ENCODE results near the gene ZBTB16.

DNA sequence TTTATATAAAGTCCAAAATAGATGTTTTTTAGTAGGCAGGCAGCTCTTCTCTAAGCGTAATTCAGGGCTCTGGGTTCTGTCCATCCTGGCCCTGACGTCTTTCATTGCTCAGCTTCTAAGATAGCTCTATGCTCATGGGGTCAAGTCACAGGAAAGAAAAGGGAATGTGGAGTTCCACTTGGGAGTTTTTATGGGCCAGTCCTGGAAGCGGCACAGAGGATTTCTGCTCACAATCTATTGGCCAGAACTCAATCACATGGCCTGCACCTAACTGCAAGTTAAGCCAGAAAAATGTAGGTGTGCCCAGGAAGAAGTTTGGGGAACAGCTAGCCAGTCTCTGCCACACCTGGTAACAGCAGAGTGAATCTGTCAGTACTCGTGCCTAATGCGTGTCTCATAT is 7.4 kb upstream of the ZBTB16 start:
- TF ChIP-seq, protein P1, sequence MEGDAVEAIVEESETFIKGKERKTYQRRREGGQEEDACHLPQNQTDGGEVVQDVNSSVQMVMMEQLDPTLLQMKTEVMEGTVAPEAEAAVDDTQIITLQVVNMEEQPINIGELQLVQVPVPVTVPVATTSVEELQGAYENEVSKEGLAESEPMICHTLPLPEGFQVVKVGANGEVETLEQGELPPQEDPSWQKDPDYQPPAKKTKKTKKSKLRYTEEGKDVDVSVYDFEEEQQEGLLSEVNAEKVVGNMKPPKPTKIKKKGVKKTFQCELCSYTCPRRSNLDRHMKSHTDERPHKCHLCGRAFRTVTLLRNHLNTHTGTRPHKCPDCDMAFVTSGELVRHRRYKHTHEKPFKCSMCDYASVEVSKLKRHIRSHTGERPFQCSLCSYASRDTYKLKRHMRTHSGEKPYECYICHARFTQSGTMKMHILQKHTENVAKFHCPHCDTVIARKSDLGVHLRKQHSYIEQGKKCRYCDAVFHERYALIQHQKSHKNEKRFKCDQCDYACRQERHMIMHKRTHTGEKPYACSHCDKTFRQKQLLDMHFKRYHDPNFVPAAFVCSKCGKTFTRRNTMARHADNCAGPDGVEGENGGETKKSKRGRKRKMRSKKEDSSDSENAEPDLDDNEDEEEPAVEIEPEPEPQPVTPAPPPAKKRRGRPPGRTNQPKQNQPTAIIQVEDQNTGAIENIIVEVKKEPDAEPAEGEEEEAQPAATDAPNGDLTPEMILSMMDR (IDR thresholded peaks at IDR 0.05; ENCODE audit: extremely low read depth in 1 of 2, insufficient read depth in 1 of 2, low read depth in 1 of 2, low read length in 2 of 2): no peak
- no peak for TF ChIP-seq POLR2AphosphoS5 (IDR thresholded peaks at IDR 0.05; ENCODE audit: insufficient read depth, low read depth, low read length)
- TF ChIP-seq POLR2A (IDR thresholded peaks at IDR 0.05; ENCODE audit: low read depth, low read length): no peak
- no peak for TF ChIP-seq EZH2 (IDR thresholded peaks at IDR 0.05; ENCODE audit: borderline replicate concordance, low read depth, low read length, severe bottlenecking)
- TF ChIP-seq, protein P2, sequence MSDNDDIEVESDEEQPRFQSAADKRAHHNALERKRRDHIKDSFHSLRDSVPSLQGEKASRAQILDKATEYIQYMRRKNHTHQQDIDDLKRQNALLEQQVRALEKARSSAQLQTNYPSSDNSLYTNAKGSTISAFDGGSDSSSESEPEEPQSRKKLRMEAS (IDR thresholded peaks at IDR 0.05; ENCODE audit: insufficient read depth, insufficient read length): no peak
- no peak for TF ChIP-seq MYC (IDR thresholded peaks at IDR 0.05; ENCODE audit: low read depth, low read length)
- no peak for TF ChIP-seq GATA2 (IDR thresholded peaks at IDR 0.05; ENCODE audit: insufficient read depth, insufficient read length, low read depth, low read length)

Data from endothelial cell of umbilical vein (primary cell).